ENCODE results near the gene PPIB. TPM values are rescaled to one million over a fixed set of nuclear protein-coding genes. Genes with fewer than 3 reads are reported as not detected.

The PPIB gene
- total RNA-seq, 4 donors from 2014 or later, result 39.6 to 226 (median 154) TPM

GRCh38 chr15:64156652-64157331 is 6.0 kb downstream of the PPIB start:
- 83 to 87% methylated on average over 3 to 16 of the region's 16 CpGs for WGBS, 2 donors (ENCODE audit: low coverage in 1 of 2)
- peaks cover 21 to 43% (median 30%) of the 10 kb centered on the region in 4 donors for H3K4me1 ChIP-seq

GRCh38 chr15:64155802-64156651 is 6.8 kb downstream of the PPIB start:
- TF ChIP-seq CTCF (IDR thresholded peaks at IDR 0.05) (no peak), POLR2AphosphoS5 (IDR thresholded peaks at IDR 0.05) (no peak), EP300 (IDR thresholded peaks at IDR 0.05; ENCODE audit: low read depth) (no peak), POLR2A (IDR thresholded peaks at IDR 0.05) (no peak)
- 82 to 86% methylated on average over 3 to 15 of the region's 15 CpGs for WGBS, 2 donors (ENCODE audit: low coverage in 1 of 2)
- Histone ChIP-seq H3K4me1 (peaks cover 18 to 43% (median 30%) of the 10 kb centered on the region in 4 donors), H3K27me3 (peaks cover 23% of the 10 kb centered on the region), H3K27ac (no peak overlapping the region), H3K9me3 (no peaks in the 10 kb centered on the region), H3K4me3 (no peak overlapping the region), H3K36me3 (peaks cover 0 to 48% (median 24%) of the 10 kb centered on the region in 4 donors)
- in situ Hi-C loops (cut with MboI; ENCODE audit: low pct_ligation_motif_present in 1 of 4, low pct_unique_long_range_greater_than_20kb in 1 of 4, low sequenced_read_pairs in 3 of 4) (no loop called here), intact Hi-C loops (cut with DNase I; ENCODE audit: low total_unique reads) (no loop called here)
- no peak for DNase-seq

More at GRCh38 chr15:64156652-64157331, 6.0 kb downstream of the PPIB start:
- Histone ChIP-seq H3K36me3 (peaks cover 0 to 48% (median 24%) of the 10 kb centered on the region in 4 donors), H3K4me3 (no peak overlapping the region), H3K27ac (no peak overlapping the region), H3K9me3 (no peaks in the 10 kb centered on the region), H3K27me3 (peaks cover 15% of the 10 kb centered on the region)
- in situ Hi-C loops (cut with MboI; ENCODE audit: low pct_ligation_motif_present in 1 of 4, low pct_unique_long_range_greater_than_20kb in 1 of 4, low sequenced_read_pairs in 3 of 4) (no loop called here), intact Hi-C loops (cut with DNase I; ENCODE audit: low total_unique reads) (no loop called here)
- TF ChIP-seq EP300 (IDR thresholded peaks at IDR 0.05; ENCODE audit: low read depth) (no peak), POLR2A (IDR thresholded peaks at IDR 0.05) (no peak), POLR2AphosphoS5 (IDR thresholded peaks at IDR 0.05) (no peak), CTCF (IDR thresholded peaks at IDR 0.05) (no peak)
- DNase-seq, result no peak

- WGBS, 2 donors (ENCODE audit: low coverage in 1 of 2), result 0 to 22% methylated on average over 1 to 12 of the region's 12 CpGs
- intact Hi-C loops (cut with DNase I; ENCODE audit: low total_unique reads), result no loop called here
- peaks cover 26% of the 10 kb centered on the region for H3K27me3 ChIP-seq
- H3K27ac ChIP-seq, result peak overlapping the region in 3 of 4 donors; percentile 6 to 27 (median 7)
- in situ Hi-C loops (cut with MboI; ENCODE audit: low pct_ligation_motif_present in 1 of 4, low pct_unique_long_range_greater_than_20kb in 1 of 4, low sequenced_read_pairs in 3 of 4), result no loop called here
- peak overlapping the region in 1 of 4 donors; percentile 8 for H3K4me3 ChIP-seq
- TF ChIP-seq EP300 (IDR thresholded peaks at IDR 0.05; ENCODE audit: low read depth) (no peak), CTCF (IDR thresholded peaks at IDR 0.05) (peak; percentile 92 to 99 (median 98)), POLR2AphosphoS5 (IDR thresholded peaks at IDR 0.05) (peak in 1 of 3 donors; percentile 45), POLR2A (IDR thresholded peaks at IDR 0.05) (peak; percentile 18)
- H3K9me3 ChIP-seq, result no peaks in the 10 kb centered on the region
- peaks cover 13 to 28% (median 24%) of the 10 kb centered on the region in 4 donors for H3K4me1 ChIP-seq
- peaks cover 0 to 33% (median 13%) of the 10 kb centered on the region in 4 donors for H3K36me3 ChIP-seq
- peak; percentile 92 for DNase-seq
Observed at GRCh38 chr15:64153480-64154367, 9.1 kb downstream of the PPIB start.
